A549 (cell line): ENCODE measurements around the gene MBNL3. TPM values are rescaled to one million over a fixed set of nuclear protein-coding genes. Genes with fewer than 3 reads are reported as not detected.

Experiments
- ATAC-seq, 2 experiments: fragments of 200-7000 bp in 1 of 2; fragments of >200 bp in 1 of 2; cut with Nextera tagmentation in 1 of 2; cut with Tn5 transposase in 1 of 2; 3 replicates each; pipeline versions ENCODE4 v1.8.0 to v1.9.1; 2018 to 2020; ENCODE audit warnings: mild to moderate bottlenecking in 1 of 2, moderate library complexity in 1 of 2
- CTCF ChIA-PET: fragments of 300-600 bp; sonication (Branson Sonifier 250); formaldehyde crosslinking; extraction: SDS; loops from one replicate; lab custom pipeline; 2021; ENCODE audit warnings: antibody characterized with exemption, inconsistent platforms; lab: Yijun Ruan, JAX
- POLR2A ChIA-PET: fragments of 350-600 bp; formaldehyde crosslinking; extraction: SDS; loops from one replicate; lab custom pipeline; 2021; ENCODE audit warnings: antibody characterized with exemption, inconsistent platforms; lab: Yijun Ruan, JAX
- DNase-seq, 2 experiments: peaks; one replicate each; pipeline versions ENCODE4 v3.0.0 to v3.0.0-alpha.2; 2011 to 2016; ENCODE audit warnings: low read depth in 1 of 2, low spot score in 1 of 2
- FAIRE-seq: peaks from 2 replicates; lab custom pipeline; 2011; peaks lifted over from hg19 to GRCh38; lab: Jason Lieb, UNC
- H3K27ac ChIP-seq, 2 experiments: fragments of >200 bp; sonication (Bioruptor Twin); formaldehyde crosslinking; 3 replicates each; pipeline ENCODE4 v1.5.1; 2016 to 2017
- H3K4me1 ChIP-seq: fragments of >200 bp; sonication (Bioruptor Twin); formaldehyde crosslinking; 3 replicates; pipeline ENCODE4 v1.6.1; 2016
- H3K4me2 ChIP-seq: fragments of >200 bp; sonication (Bioruptor Twin); formaldehyde crosslinking; 3 replicates; pipeline ENCODE4 v1.6.1; 2016
- H3K4me3 ChIP-seq: fragments of >200 bp; sonication (Bioruptor Twin); formaldehyde crosslinking; 3 replicates; pipeline ENCODE4 v1.5.1; 2016
- H3K9me3 ChIP-seq: fragments of >200 bp; sonication (Bioruptor Twin); formaldehyde crosslinking; 3 replicates; pipeline ENCODE4 v1.6.1; 2016
- EHMT2 ChIP-seq: fragments of 200-600 bp; sonication (generic); IDR thresholded peaks from 2 replicates; pipeline ENCODE4 v1.6.1; 2016; ENCODE audit warnings: antibody characterized with exemption, low read depth, mild to moderate bottlenecking, moderate library complexity
- EP300 ChIP-seq, 2 experiments: fragments of >200 bp; sonication (Bioruptor Twin); formaldehyde crosslinking; IDR thresholded peaks; 2 replicates in 1 of 2; 3 replicates in 1 of 2; pipeline ENCODE4 v1.6.1; 2016 to 2017
- GATA3 ChIP-seq: IDR thresholded peaks from 2 replicates; pipeline ENCODE4 v1.6.1; 2012; ENCODE audit warnings: borderline replicate concordance
- HOXB5 ChIP-seq: fragments of 250-450 bp; sonication (Bioruptor Pico); IDR thresholded peaks from 2 replicates; pipeline ENCODE4 v1.5.0; 2020; ENCODE audit warnings: mild to moderate bottlenecking, moderate library complexity
- KDM5A ChIP-seq: fragments of 200-600 bp; sonication (generic); IDR thresholded peaks from 2 replicates; pipeline ENCODE4 v1.6.1; 2016; ENCODE audit warnings: antibody characterized with exemption, mild to moderate bottlenecking
- MAFK ChIP-seq: fragments of 450-650 bp; IDR thresholded peaks from 2 replicates; pipeline ENCODE4 v1.6.1; 2014; ENCODE audit not compliant: partially characterized antibody
- MAZ ChIP-seq: fragments of 150-350 bp; IDR thresholded peaks from 2 replicates; pipeline ENCODE4 v1.6.1; 2014; ENCODE audit warnings: antibody characterized with exemption, low read depth, low read length, borderline replicate concordance
- NR3C1 ChIP-seq: fragments of >200 bp; sonication (Bioruptor Twin); formaldehyde crosslinking; IDR thresholded peaks from 3 replicates; pipeline ENCODE4 v1.6.1; 2017
- RARB ChIP-seq: fragments of 250-450 bp; sonication (Bioruptor Pico); IDR thresholded peaks from 2 replicates; pipeline ENCODE4 v1.8.0; 2021; ENCODE audit warnings: mild to moderate bottlenecking, moderate library complexity
- RCOR1 ChIP-seq: fragments of 150-350 bp; IDR thresholded peaks from 2 replicates; pipeline ENCODE4 v1.6.1; 2014; ENCODE audit warnings: antibody characterized with exemption, low read length, low read depth
- RFX5 ChIP-seq: fragments of 450-650 bp; IDR thresholded peaks from 2 replicates; pipeline ENCODE4 v1.7.1; 2014; ENCODE audit warnings: antibody characterized with exemption, mild to moderate bottlenecking, moderate library complexity
- RNF2 ChIP-seq: fragments of 200-600 bp; sonication (generic); IDR thresholded peaks from 2 replicates; pipeline ENCODE4 v1.6.1; 2016; ENCODE audit warnings: low read depth, mild to moderate bottlenecking, antibody characterized with exemption, moderate library complexity, borderline replicate concordance
- SREBF2 ChIP-seq: fragments of 450-650 bp; IDR thresholded peaks from 2 replicates; pipeline ENCODE4 v1.6.1; 2014; ENCODE audit warnings: mild to moderate bottlenecking, moderate library complexity
- TP53 ChIP-seq: fragments of 250-450 bp; sonication (Bioruptor Pico); IDR thresholded peaks from 2 replicates; pipeline ENCODE4 v1.5.0; 2021; ENCODE audit warnings: mild to moderate bottlenecking, moderate library complexity
- WGBS: methylation state at CpG from one replicate; pipeline ENCODE4 v1.1.6; 2017; ENCODE audit errors: missing lambda C conversion rate; 5-methylcytosine and 5-hydroxymethylcytosine counted together
- polyA plus RNA-seq, 4 experiments: library from polyadenylated mRNA; depleted of rRNA in 3 of 4; stranded (reverse); fragments of >200 nt; fragmentation: RNase III in 1 of 4; extraction: RNeasy Plus Mini Kit Qiagen cat#74134 plus additional on column Dnase treatment in 1 of 4; gene quantifications; 2 replicates in 3 of 4; 3 replicates in 1 of 4; pipeline ENCODE4 v1.2.3, GENCODE V29; 2011 to 2017
- TF ChIP-seq, protein P1 (sequence below): fragments of 200-600 bp; sonication (generic); IDR thresholded peaks from 2 replicates; pipeline ENCODE4 v1.6.1; 2016; ENCODE audit warnings: antibody characterized with exemption, mild to moderate bottlenecking, moderate library complexity
- TF ChIP-seq, protein P2 (sequence below): fragments of 250-450 bp; sonication (Bioruptor Pico); IDR thresholded peaks from 2 replicates; pipeline ENCODE4 v1.5.0; 2021; ENCODE audit warnings: mild to moderate bottlenecking, moderate library complexity, borderline replicate concordance
- TF ChIP-seq, protein P3 (sequence below): IDR thresholded peaks from 2 replicates; pipeline ENCODE4 v1.6.1; 2012

MBNL3 gene
- polyA plus RNA-seq, 2 of the 4 experiments (the other 2 are of a cell fraction) = not detected

DNA sequence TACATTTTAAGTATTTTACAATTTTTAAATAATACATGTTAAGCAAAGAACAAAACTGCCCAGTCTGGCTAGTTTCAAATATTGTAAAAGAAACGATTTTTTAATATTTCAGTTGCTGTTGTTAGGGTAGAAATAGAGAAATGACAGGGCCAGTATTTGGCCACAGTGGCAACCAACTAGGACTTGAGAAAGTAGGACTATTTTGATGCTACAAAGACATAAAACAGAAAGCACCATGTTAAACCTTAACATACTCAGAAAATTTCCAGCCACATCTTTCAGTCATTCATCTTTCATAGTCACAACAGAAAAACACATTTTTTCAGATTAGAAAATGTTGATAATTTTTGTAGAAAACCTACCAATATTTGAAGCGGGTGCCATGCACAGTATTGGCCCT, 104.5 kb downstream of the MBNL3 start:
- no peak for FAIRE-seq
- ChIA-PET POLR2A (no interaction called here), CTCF (no interaction called here)
- Histone ChIP-seq H3K4me1 (no peaks in the 10 kb centered on the region), H3K4me2 (no peak overlapping the region), H3K27ac (no peak overlapping the region)
- TF ChIP-seq RFX5 = no peak
- no peak for TF ChIP-seq RCOR1
- TF ChIP-seq, protein P1, sequence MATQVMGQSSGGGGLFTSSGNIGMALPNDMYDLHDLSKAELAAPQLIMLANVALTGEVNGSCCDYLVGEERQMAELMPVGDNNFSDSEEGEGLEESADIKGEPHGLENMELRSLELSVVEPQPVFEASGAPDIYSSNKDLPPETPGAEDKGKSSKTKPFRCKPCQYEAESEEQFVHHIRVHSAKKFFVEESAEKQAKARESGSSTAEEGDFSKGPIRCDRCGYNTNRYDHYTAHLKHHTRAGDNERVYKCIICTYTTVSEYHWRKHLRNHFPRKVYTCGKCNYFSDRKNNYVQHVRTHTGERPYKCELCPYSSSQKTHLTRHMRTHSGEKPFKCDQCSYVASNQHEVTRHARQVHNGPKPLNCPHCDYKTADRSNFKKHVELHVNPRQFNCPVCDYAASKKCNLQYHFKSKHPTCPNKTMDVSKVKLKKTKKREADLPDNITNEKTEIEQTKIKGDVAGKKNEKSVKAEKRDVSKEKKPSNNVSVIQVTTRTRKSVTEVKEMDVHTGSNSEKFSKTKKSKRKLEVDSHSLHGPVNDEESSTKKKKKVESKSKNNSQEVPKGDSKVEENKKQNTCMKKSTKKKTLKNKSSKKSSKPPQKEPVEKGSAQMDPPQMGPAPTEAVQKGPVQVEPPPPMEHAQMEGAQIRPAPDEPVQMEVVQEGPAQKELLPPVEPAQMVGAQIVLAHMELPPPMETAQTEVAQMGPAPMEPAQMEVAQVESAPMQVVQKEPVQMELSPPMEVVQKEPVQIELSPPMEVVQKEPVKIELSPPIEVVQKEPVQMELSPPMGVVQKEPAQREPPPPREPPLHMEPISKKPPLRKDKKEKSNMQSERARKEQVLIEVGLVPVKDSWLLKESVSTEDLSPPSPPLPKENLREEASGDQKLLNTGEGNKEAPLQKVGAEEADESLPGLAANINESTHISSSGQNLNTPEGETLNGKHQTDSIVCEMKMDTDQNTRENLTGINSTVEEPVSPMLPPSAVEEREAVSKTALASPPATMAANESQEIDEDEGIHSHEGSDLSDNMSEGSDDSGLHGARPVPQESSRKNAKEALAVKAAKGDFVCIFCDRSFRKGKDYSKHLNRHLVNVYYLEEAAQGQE = no peak
- TF ChIP-seq, protein P2, sequence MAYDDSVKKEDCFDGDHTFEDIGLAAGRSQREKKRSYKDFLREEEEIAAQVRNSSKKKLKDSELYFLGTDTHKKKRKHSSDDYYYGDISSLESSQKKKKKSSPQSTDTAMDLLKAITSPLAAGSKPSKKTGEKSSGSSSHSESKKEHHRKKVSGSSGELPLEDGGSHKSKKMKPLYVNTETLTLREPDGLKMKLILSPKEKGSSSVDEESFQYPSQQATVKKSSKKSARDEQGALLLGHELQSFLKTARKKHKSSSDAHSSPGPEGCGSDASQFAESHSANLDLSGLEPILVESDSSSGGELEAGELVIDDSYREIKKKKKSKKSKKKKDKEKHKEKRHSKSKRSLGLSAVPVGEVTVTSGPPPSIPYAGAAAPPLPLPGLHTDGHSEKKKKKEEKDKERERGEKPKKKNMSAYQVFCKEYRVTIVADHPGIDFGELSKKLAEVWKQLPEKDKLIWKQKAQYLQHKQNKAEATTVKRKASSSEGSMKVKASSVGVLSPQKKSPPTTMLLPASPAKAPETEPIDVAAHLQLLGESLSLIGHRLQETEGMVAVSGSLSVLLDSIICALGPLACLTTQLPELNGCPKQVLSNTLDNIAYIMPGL (CRISPR knock-in tag) = no peak
- TF ChIP-seq TP53 (CRISPR knock-in tag) = no peak
- no peak for TF ChIP-seq EHMT2
- TF ChIP-seq SREBF2 = no peak
- TF ChIP-seq EP300 (IDR thresholded peaks at IDR 0.05) = no peak
- no peak for TF ChIP-seq MAFK
- no peak for TF ChIP-seq RARB
- TF ChIP-seq, all 56 proteins: peak for 0
- WGBS = 20% methylated on average over 2 of the region's 2 CpGs
- ATAC-seq (no peak), DNase-seq (no peak)
- Histone ChIP-seq H3K4me3 (no peak overlapping the region), H3K9me3 (no peaks in the 10 kb centered on the region)

DNA sequence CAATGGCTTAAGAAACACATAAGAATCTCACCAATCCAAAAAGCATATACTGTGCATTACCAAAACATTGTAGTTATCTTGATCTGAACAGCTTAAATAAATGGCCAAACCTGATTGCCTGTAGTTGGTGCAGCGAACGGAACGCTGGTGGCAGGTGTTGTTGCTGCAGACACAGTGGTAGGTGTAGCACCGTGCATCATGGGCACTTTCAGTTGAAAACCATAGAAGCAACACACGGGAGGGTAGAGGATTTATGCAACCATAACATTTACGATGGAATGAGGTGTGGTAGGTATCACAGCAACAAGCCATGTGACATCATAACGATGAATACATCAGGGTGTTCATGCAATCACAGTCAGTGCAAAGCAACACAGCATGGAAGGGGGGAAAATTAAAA, 106.8 kb downstream of the MBNL3 start:
- no peak for DNase-seq
- TF ChIP-seq, protein P2 (CRISPR knock-in tag) = no peak
- TF ChIP-seq KDM5A (no peak), MAZ (no peak), RNF2 (no peak), NR3C1 (no peak), HOXB5 (CRISPR knock-in tag) (no peak), GATA3 (no peak)
- TF ChIP-seq, protein P3, sequence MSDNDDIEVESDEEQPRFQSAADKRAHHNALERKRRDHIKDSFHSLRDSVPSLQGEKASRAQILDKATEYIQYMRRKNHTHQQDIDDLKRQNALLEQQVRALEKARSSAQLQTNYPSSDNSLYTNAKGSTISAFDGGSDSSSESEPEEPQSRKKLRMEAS = no peak
- 30% methylated on average over 7 of the region's 7 CpGs for WGBS
- no peak for ATAC-seq
- Histone ChIP-seq H3K27ac (no peak overlapping the region), H3K9me3 (no peaks in the 10 kb centered on the region), H3K4me3 (no peak overlapping the region), H3K4me2 (no peak overlapping the region), H3K4me1 (no peaks in the 10 kb centered on the region)
- ChIA-PET POLR2A (no interaction called here), CTCF (no interaction called here)
- no peak for FAIRE-seq
